ENCODE results near the gene BTBD1.

BTBD1 gene

GRCh38 chr15:83066034-83066733 is 868 bp downstream of the BTBD1 start:
- peaks cover 38% of the 10 kb centered on the region for H3K4me1 ChIP-seq (ENCODE audit: control insufficient read depth, insufficient read depth, low read length)
- H3K4me3 ChIP-seq (ENCODE audit: low read depth, low read length) = peak overlapping the region; percentile 91
- CTCF ChIA-PET = interaction anchor here (0.5 to 1.2 kb wide), 4 partner anchors 9 to 55 kb away, joined by 3 to 5 read pairs (median 4); partner anchors contain the start of gene C15orf40
- H3K27ac ChIP-seq (ENCODE audit: extremely low read depth, low read depth, low read length) = peak overlapping the region; percentile 96
- H3K36me3 ChIP-seq (ENCODE audit: control insufficient read depth in 2 of 2, insufficient read depth in 1 of 2, low read length in 2 of 2) = no peaks in the 10 kb centered on the region
- POLR2A ChIA-PET = interaction anchor here (0.8 to 3.1 kb wide), 7 partner anchors 12 to 140 kb away, joined by 4 to 17 read pairs (median 5); partner anchors contain the start of genes C15orf40 and RAMAC
- H3K9me3 ChIP-seq (ENCODE audit: control insufficient read depth, insufficient read depth, low read depth, low read length) = no peaks in the 10 kb centered on the region
- TF ChIP-seq ZNF776 (tag by site-specific recombination; IDR thresholded peaks at IDR 0.05; ENCODE audit: borderline replicate concordance) = 0 out of 2 replicates have a peak, but pooled peaks have one; percentile 18
- TF ChIP-seq ZBTB49 (tag by site-specific recombination; IDR thresholded peaks at IDR 0.05; ENCODE audit: low read depth) = no peak
- TF ChIP-seq GLIS1 (tag by site-specific recombination; IDR thresholded peaks at IDR 0.05) = no peak
- no peak for TF ChIP-seq YY2 (tag by site-specific recombination; IDR thresholded peaks at IDR 0.05)
- TF ChIP-seq ZNF169 (tag by site-specific recombination; IDR thresholded peaks at IDR 0.05) = no peak
- no peak for TF ChIP-seq ZNF501 (tag by site-specific recombination; IDR thresholded peaks at IDR 0.05)
- no peak for TF ChIP-seq ATF2 (tag by site-specific recombination; IDR thresholded peaks at IDR 0.05; ENCODE audit: low read depth)
- TF ChIP-seq ZNF311 (tag by site-specific recombination; IDR thresholded peaks at IDR 0.05; ENCODE audit: borderline replicate concordance) = no peak
- no peak for TF ChIP-seq ZNF747 (tag by site-specific recombination; IDR thresholded peaks at IDR 0.05)
- no peak for TF ChIP-seq ZNF248 (tag by site-specific recombination; IDR thresholded peaks at IDR 0.05)
- TF ChIP-seq ZNF398 (tag by site-specific recombination; IDR thresholded peaks at IDR 0.05) = no peak
- TF ChIP-seq ZNF664 (tag by site-specific recombination; IDR thresholded peaks at IDR 0.05) = no peak
- TF ChIP-seq ZNF211 (tag by site-specific recombination; IDR thresholded peaks at IDR 0.05; ENCODE audit: low read depth) = no peak
- TF ChIP-seq ZNF155 (tag by site-specific recombination; IDR thresholded peaks at IDR 0.05) = no peak
- no peak for TF ChIP-seq ZSCAN30 (tag by site-specific recombination; IDR thresholded peaks at IDR 0.05)
- TF ChIP-seq ZSCAN16 (tag by site-specific recombination; IDR thresholded peaks at IDR 0.05) = no peak
- no peak for TF ChIP-seq ZNF701 (tag by site-specific recombination; IDR thresholded peaks at IDR 0.05)
- TF ChIP-seq ZXDB (tag by site-specific recombination; IDR thresholded peaks at IDR 0.05) = peak; percentile 35; the same call in 1 of the 2 replicates
- no peak for TF ChIP-seq ZBTB26 (tag by site-specific recombination; optimal IDR thresholded peaks at IDR 0.05)
- no peak for TF ChIP-seq ZIC2 (tag by site-specific recombination; IDR thresholded peaks at IDR 0.05)
- TF ChIP-seq HIC1 (tag by site-specific recombination; IDR thresholded peaks at IDR 0.05) = no peak
- no peak for TF ChIP-seq ZNF654 (tag by site-specific recombination; IDR thresholded peaks at IDR 0.05; ENCODE audit: low read depth)
- peak; percentile 69; the same call in 1 of the 2 replicates for TF ChIP-seq MEIS1 (CRISPR knock-in tag; IDR thresholded peaks at IDR 0.05; ENCODE audit: borderline replicate concordance)
- TF ChIP-seq ZNF692 (tag by site-specific recombination; IDR thresholded peaks at IDR 0.05) = no peak

All from HEK293 (cell line).